SK-N-SH (cell line): Measurements from ENCODE around the gene AKR1E2. TPM values are rescaled to one million over a fixed set of nuclear protein-coding genes. Genes with fewer than 3 reads are reported as not detected.

Experiments used
- CTCF ChIA-PET: fragments of 300-600, 350-600 bp; formaldehyde crosslinking; extraction: SDS; loops from one replicate; lab custom pipeline; 2021; lab: Yijun Ruan, JAX
- POLR2A ChIA-PET: fragments of 350-600 bp; sonication (Branson Sonifier 250); formaldehyde crosslinking; extraction: SDS; loops from one replicate; lab custom pipeline; 2020; ENCODE audit warnings: antibody characterized with exemption, inconsistent platforms; lab: Yijun Ruan, JAX
- DNase-seq: peaks from one replicate; pipeline ENCODE4 v3.0.0; 2012
- H2AFZ ChIP-seq: fragments of 200-600 bp; sonication (generic); 2 replicates; pipeline ENCODE4 v1.8.1; 2016; ENCODE audit warnings: antibody characterized with exemption, mild to moderate bottlenecking, low read depth
- H3F3A ChIP-seq: fragments of 200-600 bp; sonication (generic); replicated peaks from 2 replicates; pipeline ENCODE3; 2016; ENCODE audit warnings: antibody characterized with exemption, mild to moderate bottlenecking; ENCODE audit not compliant: insufficient read depth
- H3K27ac ChIP-seq, 2 experiments: fragments of 200-500 bp in 1 of 2; fragments of 200-600 bp in 1 of 2; sonication (Bioruptor generic) in 1 of 2; sonication (generic), shearing (Covaris generic) in 1 of 2; 2 replicates each; pipeline versions ENCODE4 v1.5.1 to v1.6.1; 2014 to 2016; ENCODE audit warnings: low read depth in 2 of 2, inconsistent platforms in 1 of 2, low read length in 1 of 2, mild to moderate bottlenecking in 1 of 2, mixed read lengths in 1 of 2
- H3K27me3 ChIP-seq: fragments of 200-600 bp; sonication (generic), shearing (Covaris generic); 2 replicates; pipeline ENCODE4 v1.6.1; 2016; ENCODE audit warnings: mixed run types; ENCODE audit not compliant: insufficient read depth
- H3K36me3 ChIP-seq, 2 experiments: fragments of 200-500 bp in 1 of 2; fragments of 200-600 bp in 1 of 2; sonication (Bioruptor generic) in 1 of 2; sonication (generic) in 1 of 2; replicated peaks in 1 of 2; 2 replicates each; pipeline versions ENCODE3 to v1.5.1; 2014 to 2016; ENCODE audit warnings: low read length in 1 of 2, mild to moderate bottlenecking in 1 of 2; ENCODE audit not compliant: insufficient read depth in 2 of 2, control insufficient read depth in 1 of 2
- H3K4me1 ChIP-seq, 2 experiments: fragments of 200-500 bp in 1 of 2; fragments of 200-600 bp in 1 of 2; sonication (Bioruptor generic) in 1 of 2; sonication (generic), shearing (Covaris generic) in 1 of 2; 2 replicates each; pipeline versions ENCODE4 v1.5.1 to v1.6.1; 2014 to 2016; ENCODE audit warnings: low read depth in 1 of 2, low read length in 1 of 2, mixed run types in 1 of 2; ENCODE audit not compliant: insufficient read depth in 2 of 2, control insufficient read depth in 1 of 2
- H3K4me2 ChIP-seq: fragments of 200-600 bp; sonication (generic), shearing (Covaris generic); 2 replicates; pipeline ENCODE4 v1.6.1; 2017; ENCODE audit warnings: mixed run types
- H3K4me3 ChIP-seq, 2 experiments: fragments of 200-500 bp in 1 of 2; fragments of 200-600 bp in 1 of 2; sonication (Bioruptor generic) in 1 of 2; sonication (generic), shearing (Covaris generic) in 1 of 2; 2 replicates each; pipeline versions ENCODE4 v1.5.1 to v1.8.1; 2014 to 2016; ENCODE audit warnings: low read depth in 2 of 2, inconsistent platforms in 1 of 2, low read length in 1 of 2, mild to moderate bottlenecking in 1 of 2, mixed read lengths in 1 of 2, moderate library complexity in 1 of 2
- H3K79me2 ChIP-seq: fragments of 200-600 bp; sonication (generic); 2 replicates; pipeline ENCODE4 v1.8.1; 2017; ENCODE audit warnings: mild to moderate bottlenecking; ENCODE audit not compliant: insufficient read depth
- H3K9ac ChIP-seq: fragments of 200-600 bp; sonication (generic); 2 replicates; pipeline ENCODE4 v1.6.1; 2017; ENCODE audit warnings: mixed run types
- H3K9me2 ChIP-seq: fragments of 200-600 bp; sonication (generic); 2 replicates; pipeline ENCODE4 v1.6.1; 2017; ENCODE audit warnings: mixed run types
- H3K9me3 ChIP-seq: fragments of 200-600 bp; sonication (generic); 2 replicates; pipeline ENCODE4 v1.6.1; 2017; ENCODE audit warnings: mixed run types, mild to moderate bottlenecking, moderate library complexity
- H4K20me1 ChIP-seq: fragments of 200-600 bp; sonication (generic); 2 replicates; pipeline ENCODE4 v1.6.1; 2017; ENCODE audit warnings: mild to moderate bottlenecking, mixed run types; ENCODE audit not compliant: insufficient read depth
- CHD2 ChIP-seq: fragments of 150-350 bp; IDR thresholded peaks from 2 replicates; pipeline ENCODE4 v1.6.1; 2018; ENCODE audit warnings: low read length; ENCODE audit not compliant: partially characterized antibody
- ELF1 ChIP-seq: IDR thresholded peaks from 2 replicates; pipeline ENCODE4 v1.4.0; 2012
- EP300 ChIP-seq, 2 experiments: IDR thresholded peaks; 2 replicates each; pipeline versions ENCODE4 v1.4.0 to v1.6.1; 2012; ENCODE audit warnings: borderline replicate concordance in 1 of 2, low read depth in 1 of 2, low read length in 1 of 2
- EZH2phosphoT487 ChIP-seq: fragments of 200-600 bp; sonication (generic); IDR thresholded peaks from 2 replicates; pipeline ENCODE4 v1.6.1; 2017; ENCODE audit warnings: low read depth, mixed run types, mild to moderate bottlenecking, antibody characterized with exemption, moderate library complexity, borderline replicate concordance
- FOXJ3 ChIP-seq: sonication (generic); formaldehyde crosslinking; IDR thresholded peaks from 2 replicates; pipeline ENCODE4 v1.5.1; 2020; ENCODE audit warnings: mild to moderate bottlenecking, missing genetic modification reagents
- NFIC ChIP-seq: IDR thresholded peaks from 2 replicates; pipeline ENCODE4 v1.4.0; 2012; ENCODE audit warnings: borderline replicate concordance
- RAD21 ChIP-seq: IDR thresholded peaks from 2 replicates; pipeline ENCODE4 v1.6.1; 2012; ENCODE audit warnings: mild to moderate bottlenecking, low read length
- RCOR1 ChIP-seq: fragments of 150-350 bp; IDR thresholded peaks from 2 replicates; pipeline ENCODE4 v1.6.1; 2017; ENCODE audit warnings: antibody characterized with exemption, low read length
- TAF1 ChIP-seq: IDR thresholded peaks from 2 replicates; pipeline ENCODE4 v1.6.1; 2012; ENCODE audit warnings: low read depth, mild to moderate bottlenecking, low read length, moderate library complexity, borderline replicate concordance
- TCF12 ChIP-seq: IDR thresholded peaks from 2 replicates; pipeline ENCODE4 v1.4.0; 2012
- YY1 ChIP-seq: IDR thresholded peaks from 2 replicates; pipeline ENCODE4 v1.4.0; 2012; ENCODE audit warnings: low read depth, mild to moderate bottlenecking
- WGBS: methylation state at CpG from one replicate; pipeline ENCODE4 v1.1.6; 2017; ENCODE audit warnings: low lambda C conversion rate; 5-methylcytosine and 5-hydroxymethylcytosine counted together
- polyA plus RNA-seq, 3 experiments: library from polyadenylated mRNA; depleted of rRNA; stranded (reverse); fragments of >200 nt; gene quantifications; 2 replicates each; pipeline ENCODE4 v1.2.3, GENCODE V29; 2012
- TF ChIP-seq, protein P1 (sequence below): IDR thresholded peaks from 2 replicates; pipeline ENCODE4; 2012
- TF ChIP-seq, protein P2 (sequence below): IDR thresholded peaks from 2 replicates; pipeline ENCODE4 v1.6.1; 2012; ENCODE audit warnings: mild to moderate bottlenecking, low read depth, low read length, moderate library complexity
- TF ChIP-seq, protein P3 (sequence below): fragments of 150-350 bp; IDR thresholded peaks from 2 replicates; pipeline ENCODE4 v1.6.1; 2017; ENCODE audit warnings: antibody characterized with exemption, low read length, low read depth, borderline replicate concordance
- TF ChIP-seq, protein P4 (sequence below): IDR thresholded peaks from 2 replicates; pipeline ENCODE4 v1.4.0; 2012; ENCODE audit warnings: low read depth, borderline replicate concordance

The AKR1E2 gene
- polyA plus RNA-seq, 1 of the 3 experiments (the other 2 are of a cell fraction), result 5.8 TPM

DNA sequence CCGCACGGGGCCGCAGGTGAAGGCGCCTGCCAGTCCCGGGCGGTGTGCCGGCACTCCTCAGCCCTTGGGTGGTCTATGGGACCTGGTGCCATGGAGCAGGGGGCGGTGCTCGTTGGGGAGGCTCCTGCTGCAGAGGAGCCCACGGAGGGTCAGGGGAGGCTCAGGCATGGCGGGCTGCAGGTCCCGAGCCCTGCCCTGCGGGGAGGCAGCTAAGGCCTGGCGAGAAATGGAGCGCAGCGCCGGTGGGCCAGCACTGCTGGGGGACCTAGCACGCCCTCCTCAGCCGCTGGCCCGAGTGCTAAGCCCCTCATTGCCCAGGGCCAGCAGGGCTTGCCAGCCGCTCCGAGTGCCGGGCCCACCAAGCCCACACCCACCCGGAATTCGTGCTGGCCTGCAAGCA, 18.9 kb downstream of the AKR1E2 start:
- DNase-seq, result no peak
- H3K9me3 ChIP-seq, result no peaks in the 10 kb centered on the region
- peaks cover 3 to 13% of the 10 kb centered on the region in 2 experiments; a peak in 1 of 4 replicates for H3K4me1 ChIP-seq
- H4K20me1 ChIP-seq, result no peaks in the 10 kb centered on the region
- no peak overlapping the region for H3K27ac ChIP-seq
- ChIA-PET CTCF (interaction anchor here (0.6 to 1.4 kb wide), 2 partner anchors 439 to 598 kb away, joined by 3 to 5 read pairs; no protein-coding TSS in a partner anchor), POLR2A (no interaction called here)
- no peaks in the 10 kb centered on the region for H3K36me3 ChIP-seq
- no peaks in the 10 kb centered on the region for H3K9me2 ChIP-seq
- no peak overlapping the region for H3K4me3 ChIP-seq
- H3K4me2 ChIP-seq, result no peak overlapping the region
- TF ChIP-seq TCF12 (no peak), CHD2 (no peak), ELF1 (no peak), EZH2phosphoT487 (no peak), RCOR1 (no peak), TAF1 (no peak), FOXJ3 (CRISPR knock-in tag) (no peak), RAD21 (no peak), EP300 (IDR thresholded peaks at IDR 0.05; ENCODE audit: borderline replicate concordance in 1 of 2, low read depth in 1 of 2, low read length in 1 of 2) (no peak), NFIC (no peak), YY1 (no peak)
- TF ChIP-seq, protein P1, sequence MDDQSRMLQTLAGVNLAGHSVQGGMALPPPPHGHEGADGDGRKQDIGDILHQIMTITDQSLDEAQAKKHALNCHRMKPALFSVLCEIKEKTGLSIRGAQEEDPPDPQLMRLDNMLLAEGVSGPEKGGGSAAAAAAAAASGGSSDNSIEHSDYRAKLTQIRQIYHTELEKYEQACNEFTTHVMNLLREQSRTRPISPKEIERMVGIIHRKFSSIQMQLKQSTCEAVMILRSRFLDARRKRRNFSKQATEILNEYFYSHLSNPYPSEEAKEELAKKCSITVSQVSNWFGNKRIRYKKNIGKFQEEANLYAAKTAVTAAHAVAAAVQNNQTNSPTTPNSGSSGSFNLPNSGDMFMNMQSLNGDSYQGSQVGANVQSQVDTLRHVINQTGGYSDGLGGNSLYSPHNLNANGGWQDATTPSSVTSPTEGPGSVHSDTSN, result no peak
- TF ChIP-seq, protein P2, sequence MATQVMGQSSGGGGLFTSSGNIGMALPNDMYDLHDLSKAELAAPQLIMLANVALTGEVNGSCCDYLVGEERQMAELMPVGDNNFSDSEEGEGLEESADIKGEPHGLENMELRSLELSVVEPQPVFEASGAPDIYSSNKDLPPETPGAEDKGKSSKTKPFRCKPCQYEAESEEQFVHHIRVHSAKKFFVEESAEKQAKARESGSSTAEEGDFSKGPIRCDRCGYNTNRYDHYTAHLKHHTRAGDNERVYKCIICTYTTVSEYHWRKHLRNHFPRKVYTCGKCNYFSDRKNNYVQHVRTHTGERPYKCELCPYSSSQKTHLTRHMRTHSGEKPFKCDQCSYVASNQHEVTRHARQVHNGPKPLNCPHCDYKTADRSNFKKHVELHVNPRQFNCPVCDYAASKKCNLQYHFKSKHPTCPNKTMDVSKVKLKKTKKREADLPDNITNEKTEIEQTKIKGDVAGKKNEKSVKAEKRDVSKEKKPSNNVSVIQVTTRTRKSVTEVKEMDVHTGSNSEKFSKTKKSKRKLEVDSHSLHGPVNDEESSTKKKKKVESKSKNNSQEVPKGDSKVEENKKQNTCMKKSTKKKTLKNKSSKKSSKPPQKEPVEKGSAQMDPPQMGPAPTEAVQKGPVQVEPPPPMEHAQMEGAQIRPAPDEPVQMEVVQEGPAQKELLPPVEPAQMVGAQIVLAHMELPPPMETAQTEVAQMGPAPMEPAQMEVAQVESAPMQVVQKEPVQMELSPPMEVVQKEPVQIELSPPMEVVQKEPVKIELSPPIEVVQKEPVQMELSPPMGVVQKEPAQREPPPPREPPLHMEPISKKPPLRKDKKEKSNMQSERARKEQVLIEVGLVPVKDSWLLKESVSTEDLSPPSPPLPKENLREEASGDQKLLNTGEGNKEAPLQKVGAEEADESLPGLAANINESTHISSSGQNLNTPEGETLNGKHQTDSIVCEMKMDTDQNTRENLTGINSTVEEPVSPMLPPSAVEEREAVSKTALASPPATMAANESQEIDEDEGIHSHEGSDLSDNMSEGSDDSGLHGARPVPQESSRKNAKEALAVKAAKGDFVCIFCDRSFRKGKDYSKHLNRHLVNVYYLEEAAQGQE, result no peak
- TF ChIP-seq, protein P3, sequence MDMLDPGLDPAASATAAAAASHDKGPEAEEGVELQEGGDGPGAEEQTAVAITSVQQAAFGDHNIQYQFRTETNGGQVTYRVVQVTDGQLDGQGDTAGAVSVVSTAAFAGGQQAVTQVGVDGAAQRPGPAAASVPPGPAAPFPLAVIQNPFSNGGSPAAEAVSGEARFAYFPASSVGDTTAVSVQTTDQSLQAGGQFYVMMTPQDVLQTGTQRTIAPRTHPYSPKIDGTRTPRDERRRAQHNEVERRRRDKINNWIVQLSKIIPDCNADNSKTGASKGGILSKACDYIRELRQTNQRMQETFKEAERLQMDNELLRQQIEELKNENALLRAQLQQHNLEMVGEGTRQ, result no peak
- TF ChIP-seq, protein P4, sequence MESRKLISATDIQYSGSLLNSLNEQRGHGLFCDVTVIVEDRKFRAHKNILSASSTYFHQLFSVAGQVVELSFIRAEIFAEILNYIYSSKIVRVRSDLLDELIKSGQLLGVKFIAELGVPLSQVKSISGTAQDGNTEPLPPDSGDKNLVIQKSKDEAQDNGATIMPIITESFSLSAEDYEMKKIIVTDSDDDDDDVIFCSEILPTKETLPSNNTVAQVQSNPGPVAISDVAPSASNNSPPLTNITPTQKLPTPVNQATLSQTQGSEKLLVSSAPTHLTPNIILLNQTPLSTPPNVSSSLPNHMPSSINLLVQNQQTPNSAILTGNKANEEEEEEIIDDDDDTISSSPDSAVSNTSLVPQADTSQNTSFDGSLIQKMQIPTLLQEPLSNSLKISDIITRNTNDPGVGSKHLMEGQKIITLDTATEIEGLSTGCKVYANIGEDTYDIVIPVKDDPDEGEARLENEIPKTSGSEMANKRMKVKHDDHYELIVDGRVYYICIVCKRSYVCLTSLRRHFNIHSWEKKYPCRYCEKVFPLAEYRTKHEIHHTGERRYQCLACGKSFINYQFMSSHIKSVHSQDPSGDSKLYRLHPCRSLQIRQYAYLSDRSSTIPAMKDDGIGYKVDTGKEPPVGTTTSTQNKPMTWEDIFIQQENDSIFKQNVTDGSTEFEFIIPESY, result no peak
- TF ChIP-seq, all 33 proteins: peak for 0
- Histone ChIP-seq H2AFZ (no peak overlapping the region), H3F3A (peaks cover 11% of the 10 kb centered on the region), H3K27me3 (no peaks in the 10 kb centered on the region), H3K79me2 (no peaks in the 10 kb centered on the region), H3K9ac (no peak overlapping the region)
- WGBS, result 97% methylated on average over 5 of the region's 25 CpGs
